COR-L47 (cell line): ENCODE measurements around the gene CATSPERZ.

Experiments used
- DNase-seq: peaks from one replicate; lab custom pipeline; 2025; lab: John Stamatoyannopoulos, UW

CATSPERZ gene

GRCh38 chr11:64299847-64300648, at the start of gene CATSPERZ:
Gene CATSPERZ, plus strand, starts transcription at chr11:64300358. Its CDS starts 53 bp downstream, at chr11:64300411.
- DNase-seq = no peak

GRCh38 chr11:64250415-64251015, 49.6 kb upstream of the CATSPERZ start:
- peak; percentile 55 for DNase-seq

- no peak for DNase-seq
These were observed 49.0 kb upstream of the CATSPERZ start, which contains the start of gene PLCB3 for GRCh38 chr11:64251016-64251752. Gene PLCB3, plus strand, starts transcription at chr11:64251530. Its CDS starts 120 bp downstream, at chr11:64251650.

- DNase-seq = no peak
These were observed 48.5 kb upstream of the CATSPERZ start for GRCh38 chr11:64251753-64252002.

GRCh38 chr11:64252003-64252872, 47.9 kb upstream of the CATSPERZ start:
- DNase-seq = no peak

GRCh38 chr11:64253043-64253442, 47.1 kb upstream of the CATSPERZ start:
- no peak for DNase-seq

- no peak for DNase-seq
These were observed 46.7 kb upstream of the CATSPERZ start for GRCh38 chr11:64253481-64253880.

GRCh38 chr11:64254326-64254725, 45.8 kb upstream of the CATSPERZ start:
- no peak for DNase-seq

GRCh38 chr11:64255135-64256128, 44.7 kb upstream of the CATSPERZ start:
- DNase-seq = no peak

GRCh38 chr11:64256300-64256699, 43.9 kb upstream of the CATSPERZ start:
- no peak for DNase-seq

GRCh38 chr11:64258356-64258755, 41.8 kb upstream of the CATSPERZ start:
- no peak for DNase-seq

- DNase-seq = no peak
These were observed 41.1 kb upstream of the CATSPERZ start for GRCh38 chr11:64258946-64259532.

- no peak for DNase-seq
These were observed 40.6 kb upstream of the CATSPERZ start for GRCh38 chr11:64259533-64260067.

GRCh38 chr11:64260147-64260708, 39.9 kb upstream of the CATSPERZ start:
- no peak for DNase-seq

GRCh38 chr11:64261556-64262080, 38.5 kb upstream of the CATSPERZ start:
- DNase-seq = no peak

- no peak for DNase-seq
These were observed 37.7 kb upstream of the CATSPERZ start for GRCh38 chr11:64262271-64263002.

GRCh38 chr11:64263021-64263946, 36.9 kb upstream of the CATSPERZ start:
- DNase-seq = no peak

- no peak for DNase-seq
These were observed 36.2 kb upstream of the CATSPERZ start for GRCh38 chr11:64263947-64264317.
